ENCODE results near the gene SHROOM3.

DNA sequence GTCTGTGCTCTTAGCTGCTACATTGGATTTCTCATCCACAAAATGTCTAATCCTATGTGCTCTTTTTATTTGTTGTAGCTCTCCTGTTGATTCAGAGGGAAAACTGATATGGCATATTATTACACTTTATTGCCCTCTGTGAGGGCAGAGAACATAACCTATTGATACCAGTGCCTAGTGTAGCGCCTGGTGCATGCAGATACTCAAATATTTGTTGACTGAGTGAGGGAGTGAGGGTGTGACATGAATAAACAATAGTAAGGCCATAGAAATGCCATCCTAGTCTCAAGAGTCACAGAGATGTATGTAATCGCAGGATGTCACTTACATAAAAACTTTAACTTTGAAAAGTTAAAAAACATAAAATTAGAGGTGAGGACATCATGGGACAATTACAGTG, 159.1 kb downstream of the SHROOM3 start:
- no peak for TF ChIP-seq ZNF70 (CRISPR knock-in tag; IDR thresholded peaks at IDR 0.05)
- TF ChIP-seq OSR1 (CRISPR knock-in tag; IDR thresholded peaks at IDR 0.05): no peak
- TF ChIP-seq, protein P1, sequence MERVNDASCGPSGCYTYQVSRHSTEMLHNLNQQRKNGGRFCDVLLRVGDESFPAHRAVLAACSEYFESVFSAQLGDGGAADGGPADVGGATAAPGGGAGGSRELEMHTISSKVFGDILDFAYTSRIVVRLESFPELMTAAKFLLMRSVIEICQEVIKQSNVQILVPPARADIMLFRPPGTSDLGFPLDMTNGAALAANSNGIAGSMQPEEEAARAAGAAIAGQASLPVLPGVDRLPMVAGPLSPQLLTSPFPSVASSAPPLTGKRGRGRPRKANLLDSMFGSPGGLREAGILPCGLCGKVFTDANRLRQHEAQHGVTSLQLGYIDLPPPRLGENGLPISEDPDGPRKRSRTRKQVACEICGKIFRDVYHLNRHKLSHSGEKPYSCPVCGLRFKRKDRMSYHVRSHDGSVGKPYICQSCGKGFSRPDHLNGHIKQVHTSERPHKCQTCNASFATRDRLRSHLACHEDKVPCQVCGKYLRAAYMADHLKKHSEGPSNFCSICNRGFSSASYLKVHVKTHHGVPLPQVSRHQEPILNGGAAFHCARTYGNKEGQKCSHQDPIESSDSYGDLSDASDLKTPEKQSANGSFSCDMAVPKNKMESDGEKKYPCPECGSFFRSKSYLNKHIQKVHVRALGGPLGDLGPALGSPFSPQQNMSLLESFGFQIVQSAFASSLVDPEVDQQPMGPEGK (CRISPR knock-in tag; IDR thresholded peaks at IDR 0.05; ENCODE audit: borderline replicate concordance): no peak
- no peak for TF ChIP-seq CSDC2 (CRISPR knock-in tag; IDR thresholded peaks at IDR 0.05)
- TF ChIP-seq ZNF8 (CRISPR knock-in tag; IDR thresholded peaks at IDR 0.05): no peak
- TF ChIP-seq, protein P2, sequence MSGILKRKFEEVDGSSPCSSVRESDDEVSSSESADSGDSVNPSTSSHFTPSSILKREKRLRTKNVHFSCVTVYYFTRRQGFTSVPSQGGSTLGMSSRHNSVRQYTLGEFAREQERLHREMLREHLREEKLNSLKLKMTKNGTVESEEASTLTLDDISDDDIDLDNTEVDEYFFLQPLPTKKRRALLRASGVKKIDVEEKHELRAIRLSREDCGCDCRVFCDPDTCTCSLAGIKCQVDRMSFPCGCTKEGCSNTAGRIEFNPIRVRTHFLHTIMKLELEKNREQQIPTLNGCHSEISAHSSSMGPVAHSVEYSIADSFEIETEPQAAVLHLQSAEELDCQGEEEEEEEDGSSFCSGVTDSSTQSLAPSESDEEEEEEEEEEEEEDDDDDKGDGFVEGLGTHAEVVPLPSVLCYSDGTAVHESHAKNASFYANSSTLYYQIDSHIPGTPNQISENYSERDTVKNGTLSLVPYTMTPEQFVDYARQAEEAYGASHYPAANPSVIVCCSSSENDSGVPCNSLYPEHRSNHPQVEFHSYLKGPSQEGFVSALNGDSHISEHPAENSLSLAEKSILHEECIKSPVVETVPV (CRISPR knock-in tag; IDR thresholded peaks at IDR 0.05): no peak
- no peak for TF ChIP-seq POU6F1 (CRISPR knock-in tag; IDR thresholded peaks at IDR 0.05; ENCODE audit: borderline replicate concordance, low read depth)
